HG03196 (cell line): ENCODE results near the gene GMNN.
"Not testable (repeated sequence)": the region's sequence is repeated elsewhere in the genome, so short reads cannot be mapped to it uniquely, and the experiment has no call there.

Experiments
- ATAC-seq: cut with Tn5 transposase; IDR thresholded peaks from one replicate; pipeline ENCODE4 v1.9.1; 2021; ENCODE audit not compliant: unreplicated experiment

The GMNN gene

GRCh38 chr6:24761193-24761835, 13.4 kb upstream of the GMNN start:
- ATAC-seq: no peak

- ATAC-seq: no peak
Measured at GRCh38 chr6:24761851-24762250, 12.9 kb upstream of the GMNN start.

- ATAC-seq: no peak
Measured at GRCh38 chr6:24763578-24763977, 11.2 kb upstream of the GMNN start.

- not testable (repeated sequence) for ATAC-seq
Measured at GRCh38 chr6:24764833-24765828, 9.6 kb upstream of the GMNN start.

GRCh38 chr6:24765968-24766367, 8.8 kb upstream of the GMNN start:
- not testable (repeated sequence) for ATAC-seq

- peak; percentile 59 for ATAC-seq
Measured at GRCh38 chr6:24766680-24767462, 7.9 kb upstream of the GMNN start.

GRCh38 chr6:24768361-24768760, 6.4 kb upstream of the GMNN start:
- no peak for ATAC-seq

- ATAC-seq: no peak
Measured at GRCh38 chr6:24775520-24776058, 852 bp downstream of the GMNN start.

- no peak for ATAC-seq
Measured at GRCh38 chr6:24777227-24777626, 2.5 kb downstream of the GMNN start.

GRCh38 chr6:24778121-24778520, 3.4 kb downstream of the GMNN start:
- no peak for ATAC-seq

- ATAC-seq: no peak
Measured at GRCh38 chr6:24778878-24779277, 4.1 kb downstream of the GMNN start.

- ATAC-seq: no peak
Measured at GRCh38 chr6:24779416-24780016, 4.8 kb downstream of the GMNN start.

- no peak for ATAC-seq
Measured at GRCh38 chr6:24780206-24780605, 5.5 kb downstream of the GMNN start.

GRCh38 chr6:24788031-24788665, 13.4 kb downstream of the GMNN start:
- no peak for ATAC-seq

- ATAC-seq: no peak
Measured at GRCh38 chr6:24795106-24795505, 20.4 kb downstream of the GMNN start.

- ATAC-seq: no peak
Measured at GRCh38 chr6:24796616-24797290, 22.0 kb downstream of the GMNN start.

GRCh38 chr6:24797596-24798216, 23.0 kb downstream of the GMNN start:
- no peak for ATAC-seq

GRCh38 chr6:24798740-24799540, 24.2 kb downstream of the GMNN start, which contains the start of gene ARMH2:
Gene ARMH2 (minus strand): TSS chr6:24798917. CDS start chr6:24798857, 60 bp downstream.
- no peak for ATAC-seq
